ENCODE measurements around the gene PRKG1.

PRKG1 gene

GRCh38 chr10:51643734-51644133 is 569.4 kb downstream of the PRKG1 start:
- no peak for TF ChIP-seq CTCF (IDR thresholded peaks at IDR 0.05; ENCODE audit: low read depth, low read length)
- H3K4me3 ChIP-seq (ENCODE audit: low read depth, low read length), result no peak overlapping the region
- H3K36me3 ChIP-seq, result no peaks in the 10 kb centered on the region
- H3K27me3 ChIP-seq (ENCODE audit: insufficient read depth, low read depth, severe bottlenecking), result no peaks in the 10 kb centered on the region
- DNase-seq, result no peak
- no peaks in the 10 kb centered on the region for H3K9me3 ChIP-seq (ENCODE audit: severe bottlenecking)
- H3K27ac ChIP-seq, result no peak overlapping the region

- Histone ChIP-seq H3K4me3 (ENCODE audit: low read depth, low read length) (no peak overlapping the region), H3K9me3 (ENCODE audit: severe bottlenecking) (no peaks in the 10 kb centered on the region), H3K36me3 (no peaks in the 10 kb centered on the region), H3K27me3 (ENCODE audit: insufficient read depth, low read depth, severe bottlenecking) (no peaks in the 10 kb centered on the region), H3K27ac (no peak overlapping the region)
- DNase-seq, result no peak
- no peak for TF ChIP-seq CTCF (IDR thresholded peaks at IDR 0.05; ENCODE audit: low read depth, low read length)
Measured at GRCh38 chr10:51649064-51649463, 574.8 kb downstream of the PRKG1 start.

GRCh38 chr10:51651063-51651462 is 576.8 kb downstream of the PRKG1 start:
- no peaks in the 10 kb centered on the region for H3K36me3 ChIP-seq
- no peak for DNase-seq
- H3K27ac ChIP-seq, result no peak overlapping the region
- TF ChIP-seq CTCF (IDR thresholded peaks at IDR 0.05; ENCODE audit: low read depth, low read length), result no peak
- H3K4me3 ChIP-seq (ENCODE audit: low read depth, low read length), result no peak overlapping the region
- H3K27me3 ChIP-seq (ENCODE audit: insufficient read depth, low read depth, severe bottlenecking), result no peaks in the 10 kb centered on the region
- H3K9me3 ChIP-seq (ENCODE audit: severe bottlenecking), result no peaks in the 10 kb centered on the region

GRCh38 chr10:51653025-51653424 is 578.7 kb downstream of the PRKG1 start:
- DNase-seq, result no peak

GRCh38 chr10:51654918-51655317 is 580.6 kb downstream of the PRKG1 start:
- TF ChIP-seq CTCF (IDR thresholded peaks at IDR 0.05; ENCODE audit: low read depth, low read length), result no peak
- Histone ChIP-seq H3K27ac (no peak overlapping the region), H3K27me3 (ENCODE audit: insufficient read depth, low read depth, severe bottlenecking) (no peaks in the 10 kb centered on the region), H3K9me3 (ENCODE audit: severe bottlenecking) (no peaks in the 10 kb centered on the region), H3K4me3 (ENCODE audit: low read depth, low read length) (no peak overlapping the region), H3K36me3 (no peaks in the 10 kb centered on the region)
- DNase-seq, result no peak

More at GRCh38 chr10:51653025-51653424, 578.7 kb downstream of the PRKG1 start:
- no peak for TF ChIP-seq CTCF (IDR thresholded peaks at IDR 0.05; ENCODE audit: low read depth, low read length)
- Histone ChIP-seq H3K36me3 (no peaks in the 10 kb centered on the region), H3K9me3 (ENCODE audit: severe bottlenecking) (no peaks in the 10 kb centered on the region), H3K27me3 (ENCODE audit: insufficient read depth, low read depth, severe bottlenecking) (no peaks in the 10 kb centered on the region), H3K4me3 (ENCODE audit: low read depth, low read length) (no peak overlapping the region), H3K27ac (no peak overlapping the region)

GRCh38 chr10:51656503-51656902 is 582.2 kb downstream of the PRKG1 start:
- no peak for DNase-seq
- Histone ChIP-seq H3K36me3 (no peaks in the 10 kb centered on the region), H3K9me3 (ENCODE audit: severe bottlenecking) (no peaks in the 10 kb centered on the region), H3K27me3 (ENCODE audit: insufficient read depth, low read depth, severe bottlenecking) (no peaks in the 10 kb centered on the region), H3K4me3 (ENCODE audit: low read depth, low read length) (no peak overlapping the region), H3K27ac (no peak overlapping the region)
- TF ChIP-seq CTCF (IDR thresholded peaks at IDR 0.05; ENCODE audit: low read depth, low read length), result no peak

All from WERI-Rb-1 (cell line).